Measurements from ENCODE around the gene SELPLG.

The SELPLG gene

DNA sequence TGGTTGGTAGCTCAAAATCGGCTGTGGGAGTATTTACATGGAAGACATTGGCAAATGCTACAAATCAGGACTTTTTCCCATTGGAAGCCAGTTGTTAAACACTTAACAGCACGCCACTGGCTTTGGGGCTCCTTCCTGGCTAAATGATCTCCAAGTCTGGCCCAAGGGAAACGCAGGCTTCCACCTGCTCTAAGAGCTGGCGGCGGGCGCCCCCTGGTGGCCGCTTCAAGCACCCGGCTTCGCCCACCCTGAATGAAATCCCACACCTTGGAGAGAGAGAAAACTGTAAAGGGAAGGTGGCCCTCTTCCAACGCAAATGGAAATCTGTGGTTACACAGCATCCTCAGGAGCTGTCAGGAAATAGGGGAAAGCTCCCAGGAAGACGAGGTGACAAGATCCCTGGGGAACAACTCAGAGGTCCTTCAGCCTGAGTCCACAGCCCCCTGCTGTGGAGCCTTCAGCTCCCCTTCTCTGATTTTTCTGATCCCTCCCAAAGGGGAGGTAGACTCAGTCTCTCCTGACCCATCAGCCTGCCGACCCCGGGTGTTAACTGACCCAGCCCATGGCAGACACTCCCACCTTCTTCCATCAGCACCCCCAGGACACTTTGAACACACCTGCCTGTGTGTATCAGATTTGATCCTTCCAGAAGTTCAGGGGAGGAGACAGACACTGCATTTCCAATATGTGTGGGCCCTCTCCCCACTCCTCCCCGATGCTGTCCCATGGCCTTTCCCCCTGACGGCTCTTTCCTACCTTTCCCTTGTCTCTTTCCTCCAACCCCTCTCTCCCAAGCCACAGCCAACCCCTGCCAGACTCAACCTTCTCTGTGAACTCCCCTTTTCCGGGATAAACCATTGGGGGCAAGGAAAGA, 15.4 kb downstream of the SELPLG start:
- peak in 1 of 2 experiments; percentile 12 for DNase-seq

DNA sequence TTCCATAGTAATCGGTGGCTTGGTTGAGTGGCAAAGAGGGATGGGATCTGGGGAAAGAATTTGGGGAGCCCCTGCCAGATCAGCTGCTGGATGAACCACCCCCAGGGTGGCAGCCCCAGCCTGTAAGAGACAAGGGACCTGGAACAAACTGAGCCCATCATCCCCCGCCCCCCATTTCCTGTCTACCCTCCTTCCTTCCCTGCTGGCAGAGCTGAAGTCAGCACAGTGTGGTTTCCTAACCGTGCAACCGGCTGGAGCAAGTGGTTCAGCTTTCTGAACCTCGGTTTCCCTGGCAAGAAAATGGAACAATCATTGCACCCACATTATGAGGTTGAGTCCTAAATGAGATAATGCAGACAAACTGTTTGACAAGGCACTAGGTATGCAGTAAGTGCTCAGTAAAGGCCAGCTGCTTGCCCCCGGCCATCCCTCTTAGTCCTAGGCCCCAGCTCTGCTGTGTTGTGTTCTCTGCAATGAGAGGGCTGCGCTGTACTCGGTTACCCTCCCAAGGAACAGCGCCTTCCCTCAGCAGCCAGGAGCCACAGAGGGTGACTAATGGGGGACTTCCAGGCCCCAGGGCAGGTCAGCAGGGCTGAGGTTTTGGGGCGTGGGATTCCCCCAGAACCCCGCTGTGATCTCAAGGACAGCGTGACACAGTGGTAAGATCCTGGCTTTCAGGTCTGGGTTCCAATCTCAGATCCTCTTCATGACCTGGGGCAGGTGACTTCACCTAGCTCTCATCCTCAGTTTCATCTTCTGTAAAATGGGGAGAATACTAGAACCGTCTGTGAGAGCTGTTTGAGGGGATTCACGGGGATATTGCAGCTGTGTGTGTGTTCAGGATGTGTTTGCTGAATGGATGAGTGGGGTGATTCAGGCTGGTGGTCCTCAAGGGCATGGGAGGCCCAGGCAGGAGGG, 16.5 kb downstream of the SELPLG start:
- no peak for DNase-seq

DNA sequence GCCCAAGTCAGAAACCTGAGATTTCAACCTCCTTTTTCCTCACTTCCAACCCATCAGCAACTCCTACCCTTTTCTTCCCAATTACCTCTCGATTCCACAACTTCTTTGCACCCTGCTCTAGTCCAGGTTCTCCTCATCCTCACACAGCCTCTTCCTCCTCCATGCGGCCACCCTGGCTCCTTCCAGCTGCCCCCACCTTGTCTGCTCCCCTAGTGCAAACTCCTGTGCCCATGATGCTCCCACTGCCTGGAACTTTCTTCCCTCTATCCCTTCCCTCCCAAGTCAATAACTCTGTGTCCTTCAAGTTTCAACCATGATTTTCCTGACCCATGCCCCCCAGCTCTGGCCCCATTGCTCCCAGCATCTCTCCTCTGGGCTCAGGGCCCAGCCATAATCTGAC, 17.3 kb downstream of the SELPLG start:
- DNase-seq, result no peak

DNA sequence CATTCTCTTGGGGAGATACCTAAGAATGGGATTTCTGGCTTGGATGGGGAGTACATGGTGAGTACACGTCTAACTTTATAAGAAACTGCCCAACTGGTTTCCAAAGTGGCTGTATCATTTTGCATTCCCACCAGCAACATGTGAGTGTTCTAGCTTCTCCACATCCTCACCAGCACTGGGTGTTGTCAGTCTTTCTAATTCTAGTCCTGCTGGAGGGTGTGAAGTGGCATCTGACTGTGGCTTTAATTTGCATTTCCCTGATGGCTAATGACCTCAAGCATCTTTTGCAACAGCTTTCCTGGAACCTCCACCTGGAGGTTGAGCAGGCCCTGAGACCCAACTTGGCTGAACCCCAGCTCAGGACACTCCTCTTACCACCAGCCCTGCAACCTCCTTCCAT, 17.8 kb downstream of the SELPLG start:
- no peak for DNase-seq

DNA sequence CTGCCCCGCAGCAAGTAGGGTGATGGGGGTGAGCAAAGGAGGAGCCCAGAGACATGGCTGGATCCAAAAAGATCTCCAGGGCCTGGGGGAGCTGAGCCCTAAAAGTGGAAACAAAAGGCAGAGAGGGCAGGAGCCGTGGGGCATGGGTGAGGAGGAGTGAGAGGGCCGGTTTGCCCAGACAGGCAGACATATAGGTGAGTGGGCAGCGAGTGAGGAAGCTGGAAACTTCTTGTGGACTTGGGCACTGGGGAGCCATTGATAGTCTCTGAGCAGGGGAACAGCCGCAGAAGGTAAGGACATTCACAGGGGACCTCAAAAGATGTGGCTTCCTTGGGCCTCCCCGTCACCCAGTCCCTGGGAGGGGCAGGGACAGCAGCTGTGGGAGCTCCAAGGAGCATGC, 19.1 kb downstream of the SELPLG start:
- DNase-seq, result no peak

DNA sequence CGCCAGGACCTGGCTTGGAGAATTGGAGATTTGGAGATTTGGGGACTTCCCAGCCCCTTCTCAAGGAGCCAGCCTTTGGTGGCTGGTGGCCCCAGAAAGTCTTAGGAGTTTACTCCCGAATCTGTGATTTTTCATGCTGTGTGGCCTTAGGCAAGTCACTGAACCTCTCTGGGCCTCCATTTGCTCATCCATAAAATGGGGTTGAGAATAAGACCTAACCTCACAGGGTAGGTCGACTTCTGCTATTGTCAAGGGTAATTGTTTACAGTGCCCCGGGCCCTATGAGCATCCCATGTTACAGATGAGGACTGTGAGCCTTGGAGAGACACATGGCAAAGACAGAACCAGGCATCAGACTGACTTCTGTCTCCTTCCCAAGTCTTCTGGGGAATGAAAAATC, 19.7 kb downstream of the SELPLG start:
- DNase-seq, result no peak

DNA sequence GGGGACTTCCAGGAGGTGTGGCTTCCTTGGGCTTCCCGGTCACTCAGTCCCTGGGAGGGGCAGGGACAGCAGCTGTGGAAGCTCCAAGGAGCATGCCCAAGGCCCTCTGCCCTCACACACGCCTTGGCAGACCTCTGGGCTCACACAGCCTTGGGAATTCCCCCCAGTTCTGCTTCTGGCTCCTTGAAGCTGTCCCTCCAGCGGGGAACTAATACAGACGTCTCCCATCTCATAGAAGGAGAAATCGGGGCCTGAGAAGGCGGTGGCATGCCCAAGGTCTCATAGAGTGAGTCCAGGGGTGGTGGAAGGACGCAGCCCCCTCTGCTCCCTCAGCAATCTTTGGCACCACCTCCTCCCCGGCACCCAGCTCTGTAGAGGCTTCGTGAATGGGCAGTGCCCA, 20.1 kb downstream of the SELPLG start:
- DNase-seq, result no peak

DNA sequence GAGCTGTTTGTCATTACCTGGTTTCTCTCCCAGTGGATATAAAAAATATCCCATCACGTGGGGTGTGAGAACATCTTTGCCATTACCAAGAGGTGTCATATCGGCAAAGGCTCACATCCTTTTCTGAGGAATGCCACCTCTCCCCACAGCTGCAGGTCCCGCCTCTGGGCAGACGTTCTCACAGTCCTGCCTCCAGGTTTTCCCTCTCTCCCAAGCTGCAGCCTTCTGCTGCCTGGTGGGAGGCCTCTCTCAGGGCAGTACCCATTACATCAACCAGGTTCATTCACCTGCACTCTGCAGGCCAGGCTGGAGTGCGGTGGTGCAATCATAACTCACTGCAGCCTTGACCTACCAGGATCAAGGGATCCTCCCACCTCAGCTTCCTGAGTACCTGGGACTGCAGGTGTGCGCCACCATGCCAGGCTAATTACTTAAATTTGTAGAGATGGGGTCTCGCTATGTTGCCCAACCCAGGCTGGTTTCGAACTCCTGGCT, 20.9 kb downstream of the SELPLG start:
- no peak for DNase-seq

DNA sequence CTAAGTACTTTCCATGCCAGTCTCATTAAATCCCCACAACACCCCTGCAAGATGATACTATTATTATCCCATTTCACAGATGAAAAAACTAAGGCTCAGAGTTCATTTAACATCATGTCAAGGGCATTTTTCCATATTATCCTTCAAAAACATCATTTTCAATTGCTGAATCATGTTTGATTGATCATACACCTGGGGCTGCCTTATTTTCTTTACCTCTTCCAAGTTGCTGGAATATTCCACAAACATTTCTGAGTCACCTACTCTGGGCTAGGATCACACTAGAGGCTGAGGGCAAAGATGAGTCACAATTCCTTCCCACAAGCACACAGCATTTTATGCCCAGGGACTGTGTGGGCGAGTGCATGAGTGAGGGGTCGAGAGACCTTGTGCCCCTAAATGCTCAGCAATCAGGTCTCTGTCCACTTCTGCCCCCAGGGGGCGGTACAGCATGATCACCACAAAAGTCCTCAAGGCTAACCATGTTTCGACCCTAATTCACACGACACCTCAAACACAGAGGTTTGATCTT, 21.7 kb downstream of the SELPLG start:
- DNase-seq, result no peak

DNA sequence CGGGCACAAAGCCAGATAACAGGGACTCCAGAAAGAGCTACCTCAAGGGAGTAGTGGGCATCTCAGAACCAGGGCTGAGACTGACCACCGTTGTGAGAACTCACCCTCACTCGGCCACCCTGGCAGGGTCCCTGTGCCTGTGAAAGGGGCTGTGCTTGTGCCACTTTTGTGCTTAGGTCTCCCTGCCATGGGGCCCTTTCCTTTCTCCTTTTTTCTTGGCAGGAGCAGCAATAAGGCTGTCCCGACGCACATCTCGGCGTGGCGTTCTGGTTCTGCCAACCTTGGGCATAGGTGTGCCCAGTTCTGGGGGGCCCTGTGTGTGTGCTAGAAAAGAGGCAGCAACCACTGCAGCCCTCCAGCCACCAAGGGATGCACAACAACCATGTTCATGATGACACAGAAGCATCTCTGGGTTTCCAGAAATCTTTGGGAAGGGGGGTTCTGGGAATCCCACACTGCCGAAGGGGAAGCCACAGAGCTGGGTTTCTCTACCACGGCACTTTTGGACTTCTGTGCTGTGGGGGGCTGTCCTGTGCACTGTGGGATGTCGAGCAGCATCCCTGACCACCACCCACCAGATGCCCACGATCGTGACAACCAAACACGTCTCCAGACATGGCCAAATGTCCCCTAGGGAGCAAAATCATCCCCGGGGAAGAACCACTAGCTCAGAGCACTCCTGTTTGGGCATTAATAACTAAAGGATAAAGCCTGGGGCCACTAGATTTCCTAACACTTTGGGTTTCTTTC, 22.7 kb downstream of the SELPLG start:
- DNase-seq, result no peak

DNA sequence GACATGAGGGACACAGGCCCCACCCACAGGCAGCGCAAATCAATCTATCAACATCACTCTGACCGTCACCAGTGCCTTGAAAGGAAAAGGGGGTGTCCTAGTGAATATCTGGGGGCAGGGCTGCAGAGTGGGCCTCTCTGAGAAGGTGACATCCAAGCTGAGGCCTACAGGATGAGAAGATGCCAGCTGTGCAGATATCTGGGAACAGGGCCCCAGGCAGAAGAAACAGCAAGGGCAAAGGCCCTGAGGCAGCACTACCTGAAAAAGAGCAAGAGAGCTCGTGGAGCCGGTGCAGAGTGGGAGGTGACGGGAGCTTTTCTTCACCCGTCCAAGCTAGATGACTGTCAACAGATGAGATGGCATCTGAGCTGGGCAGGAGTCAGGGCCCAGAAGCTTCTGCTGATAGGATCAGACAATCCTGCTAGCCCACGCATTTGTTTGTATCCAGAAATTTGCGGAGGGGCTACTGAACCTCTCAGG, 23.3 kb downstream of the SELPLG start:
- no peak for DNase-seq

DNA sequence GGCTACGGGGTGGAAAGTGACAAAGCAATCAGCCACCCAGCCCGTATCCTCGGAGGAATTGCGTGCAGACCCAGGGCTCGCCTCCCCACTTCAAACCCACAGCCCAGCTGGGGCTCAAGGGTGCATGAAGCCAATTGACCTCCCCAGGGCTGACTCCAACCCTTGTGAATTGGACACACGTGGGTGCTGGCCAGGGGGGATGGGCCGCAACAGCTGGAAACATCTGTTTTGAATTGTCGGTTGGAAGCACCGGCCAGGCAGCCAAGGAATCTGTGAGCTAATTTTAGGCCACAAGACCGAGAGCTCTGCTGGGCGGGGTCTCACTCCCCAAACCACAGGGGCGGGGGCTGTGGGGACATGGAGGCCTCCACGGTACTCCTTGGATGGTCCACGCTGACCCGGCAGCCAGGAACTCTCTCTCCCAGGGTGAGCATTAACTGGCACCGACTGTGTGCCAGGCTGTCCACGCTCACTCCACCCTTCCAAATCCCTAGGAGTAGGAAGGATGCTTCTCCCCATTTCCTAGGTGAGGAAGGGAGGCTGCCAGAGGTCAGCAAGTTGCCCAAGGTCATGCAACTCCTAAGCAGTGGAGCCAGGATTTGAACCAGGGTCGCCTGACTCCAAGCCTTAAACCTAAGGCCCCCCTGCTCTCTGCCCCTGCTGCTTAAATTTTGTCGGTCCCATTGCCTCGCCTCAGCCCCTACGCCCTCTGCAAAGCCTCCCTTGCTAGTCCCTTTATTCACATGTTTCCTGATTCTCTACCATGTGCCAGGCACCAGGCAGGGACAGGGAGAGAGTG, 24.0 kb downstream of the SELPLG start:
- no peak for DNase-seq

DNA sequence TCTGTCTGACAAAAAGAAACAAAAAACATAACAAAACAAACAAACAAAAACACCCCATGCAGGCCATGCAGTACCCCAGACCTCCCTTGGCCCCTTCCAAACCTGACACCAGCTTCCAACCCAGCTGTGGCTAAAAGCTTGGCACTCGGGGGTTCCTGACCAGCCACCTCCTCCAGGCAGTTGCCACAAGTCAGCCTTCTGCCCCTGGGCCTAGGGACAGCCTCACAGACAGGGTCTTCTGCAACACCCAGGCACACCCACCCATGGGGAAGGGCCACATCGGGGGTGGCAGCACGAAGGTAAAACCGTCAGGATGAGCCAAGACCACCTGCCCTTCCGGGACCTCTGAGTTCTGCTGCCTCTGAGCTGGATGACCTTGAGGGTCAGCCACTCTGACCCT, 25.1 kb downstream of the SELPLG start:
- no peak for DNase-seq

DNA sequence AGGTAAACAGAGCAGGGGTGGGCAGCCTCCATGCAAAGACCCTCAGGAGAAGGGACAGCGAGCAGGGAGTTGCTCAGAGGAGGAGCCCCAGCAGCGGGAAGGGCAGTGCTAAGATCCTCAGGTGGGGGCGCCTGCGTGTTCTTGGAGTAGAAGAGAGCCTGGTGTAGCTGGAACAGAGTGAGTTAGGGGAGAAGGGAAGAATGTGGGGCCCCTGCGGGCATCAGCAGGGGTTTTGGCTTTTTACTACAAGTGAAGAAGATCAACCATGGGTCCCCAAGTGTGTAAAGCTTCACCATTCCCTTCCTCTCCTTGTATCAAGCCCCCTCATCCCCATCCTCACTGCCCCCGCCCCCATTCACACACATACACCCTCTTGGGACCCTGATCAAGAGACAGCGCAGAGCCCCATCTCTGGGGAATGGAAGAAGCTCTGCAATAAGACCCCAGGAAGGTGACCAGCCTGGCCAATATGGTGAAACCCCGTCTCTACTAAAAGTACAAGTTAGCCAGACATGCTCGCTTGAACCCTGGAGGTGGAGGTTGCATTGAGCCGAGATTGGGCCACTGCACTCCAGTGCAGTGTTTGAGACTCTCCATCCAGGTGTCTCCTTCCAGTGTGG, 25.6 kb downstream of the SELPLG start:
- no peak for DNase-seq

DNA sequence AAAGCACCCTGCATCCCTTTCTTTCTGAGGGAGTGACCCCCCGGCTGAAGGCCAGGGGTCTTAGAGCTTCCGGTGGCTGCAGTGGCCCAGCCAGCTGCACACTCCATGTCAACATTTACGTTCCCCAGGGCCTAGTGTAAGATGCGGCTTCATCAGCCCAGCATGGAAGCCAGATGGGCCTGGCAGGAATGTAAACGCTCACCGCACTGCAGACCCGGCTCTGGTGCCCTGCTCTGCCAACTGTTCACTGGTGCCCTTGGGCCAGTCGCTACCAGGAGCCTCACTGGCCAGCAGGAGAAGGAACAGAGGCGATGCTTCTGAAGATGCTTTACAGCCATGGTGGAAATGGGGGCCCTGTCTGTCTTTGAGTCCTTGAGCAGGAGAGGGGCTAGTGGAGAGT, 27.2 kb downstream of the SELPLG start:
- DNase-seq, result no peak

DNA sequence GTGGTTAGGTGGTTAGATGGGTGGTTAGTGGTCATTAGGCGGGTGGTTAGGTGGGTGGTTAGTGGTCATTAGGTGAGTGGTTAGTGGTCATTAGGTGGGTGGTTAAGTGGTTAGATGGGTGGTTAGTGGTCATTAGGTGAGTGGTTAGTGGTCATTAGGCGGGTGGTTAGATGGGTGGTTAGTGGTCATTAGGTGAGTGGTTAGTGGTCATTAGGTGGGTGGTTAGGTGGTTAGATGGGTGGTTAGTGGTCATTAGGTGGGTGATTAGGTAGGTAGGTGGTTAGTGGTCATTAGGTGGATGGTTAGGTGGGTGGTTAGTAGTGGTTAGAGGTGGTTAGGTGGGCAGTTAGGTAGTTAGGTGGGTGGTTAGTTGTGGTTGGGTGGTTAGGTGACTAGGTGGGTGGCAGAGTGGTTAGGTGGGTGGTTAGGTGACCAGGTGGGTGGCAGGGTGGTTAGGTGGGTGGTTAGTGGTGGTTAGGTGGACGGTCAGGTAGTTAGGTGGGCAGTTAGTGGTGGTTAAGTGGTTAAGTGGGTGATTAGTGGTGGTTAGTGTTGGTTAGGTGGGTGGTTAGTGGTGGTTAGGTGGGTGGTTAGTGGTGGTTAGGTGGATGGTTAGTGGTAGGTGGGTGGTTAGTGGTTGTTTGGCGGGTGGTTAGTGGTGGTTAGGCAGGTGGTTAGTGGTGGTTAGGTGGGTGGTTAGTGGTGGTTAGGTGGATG, 27.8 kb downstream of the SELPLG start:
- no peak for DNase-seq

DNA sequence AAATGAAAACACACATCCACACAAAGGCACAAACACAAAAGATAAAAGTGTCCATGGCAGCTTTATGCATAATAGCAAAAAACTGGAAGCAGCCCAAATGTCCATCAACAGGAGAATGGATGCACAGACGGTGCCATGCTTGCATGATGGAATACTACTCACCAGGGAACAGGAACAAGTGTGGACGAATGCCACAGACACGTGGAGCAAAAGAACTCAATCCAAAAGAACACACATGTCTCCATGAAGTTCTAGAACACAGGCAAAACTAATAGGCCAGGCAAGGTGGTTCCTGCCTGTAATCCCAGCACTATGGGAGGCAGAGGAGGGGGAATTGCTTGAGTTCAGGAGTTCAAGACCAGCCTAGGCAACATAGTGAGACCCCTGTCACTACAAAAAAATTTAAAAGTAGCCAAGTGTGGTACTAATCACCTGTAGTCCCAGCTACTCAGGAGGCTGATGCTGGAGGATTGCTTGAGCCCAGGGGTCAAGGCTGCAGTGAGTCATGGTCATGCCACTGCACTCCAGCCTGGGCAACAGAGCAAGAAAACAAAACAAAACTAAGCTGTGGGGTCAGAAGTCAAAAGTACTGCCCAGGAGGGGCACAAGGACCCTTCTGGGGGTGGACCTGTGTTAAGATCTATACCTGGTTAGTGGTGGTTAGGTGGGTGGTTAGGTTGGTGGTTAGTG, 28.5 kb downstream of the SELPLG start:
- no peak for DNase-seq

DNA sequence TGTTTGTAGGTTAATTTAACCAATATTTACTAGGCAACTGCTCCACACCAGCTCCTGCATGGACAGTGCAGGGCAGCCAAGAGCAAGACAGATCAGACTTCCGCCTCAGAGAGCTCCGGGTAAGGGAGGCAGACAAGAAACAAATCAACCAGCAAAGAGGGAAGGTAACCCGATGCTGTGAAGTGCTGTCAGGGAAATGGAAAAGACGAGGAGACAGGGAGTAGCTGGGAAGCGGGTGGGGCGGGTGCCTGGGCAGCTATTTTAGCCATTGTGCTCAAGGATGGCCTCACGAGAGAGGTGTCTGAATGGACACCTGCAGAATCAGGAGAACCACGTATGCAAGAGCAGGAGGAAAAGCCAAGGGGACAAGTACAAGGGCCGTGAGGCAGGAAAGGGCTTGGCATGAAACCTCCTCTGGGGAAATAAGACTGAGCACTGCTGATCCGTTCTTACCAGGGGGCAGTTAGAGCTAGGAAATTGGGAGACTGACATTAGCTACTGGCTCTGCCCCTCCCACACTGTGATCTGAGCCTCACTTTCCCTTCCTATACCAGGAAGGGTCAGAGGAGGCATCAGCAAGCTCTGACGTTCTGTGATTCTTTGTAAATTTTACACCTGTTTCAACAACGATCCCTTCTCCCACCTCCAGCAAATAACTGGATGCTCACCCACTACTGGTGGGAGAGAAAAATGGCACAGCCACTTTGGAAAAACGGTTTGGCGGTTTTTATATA, 29.3 kb downstream of the SELPLG start:
- no peak for DNase-seq

DNA sequence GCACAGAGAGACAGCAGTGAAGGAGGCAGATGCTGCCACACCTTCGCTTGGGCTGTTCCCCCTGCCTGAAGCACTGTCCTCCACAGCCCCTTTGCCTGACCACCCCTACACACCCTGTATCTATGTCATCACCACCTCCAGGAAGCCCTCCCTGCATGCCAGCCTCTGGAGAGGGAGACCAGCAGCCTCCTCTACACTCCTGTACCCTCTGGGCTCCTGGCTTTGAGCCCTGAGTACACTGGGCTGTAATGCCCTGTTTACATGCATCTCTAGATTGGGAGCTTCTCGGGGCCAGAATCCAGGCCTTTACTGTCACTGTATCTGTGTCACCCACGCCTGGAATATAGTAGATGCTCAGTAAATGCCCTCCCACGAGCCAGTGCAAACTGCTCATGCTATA, 30.0 kb downstream of the SELPLG start:
- DNase-seq, result no peak

Measured in cerebellar nuclear complex (tissue), 1 donor.